ENCODE data around the gene PKP1. TPM values are rescaled to one million over a fixed set of nuclear protein-coding genes. Genes with fewer than 3 reads are reported as not detected.

The PKP1 gene
- total RNA-seq, 4 donors from 2014 or later = 0.11 to 0.94 (median 0.54) TPM; not detected in 1

DNA sequence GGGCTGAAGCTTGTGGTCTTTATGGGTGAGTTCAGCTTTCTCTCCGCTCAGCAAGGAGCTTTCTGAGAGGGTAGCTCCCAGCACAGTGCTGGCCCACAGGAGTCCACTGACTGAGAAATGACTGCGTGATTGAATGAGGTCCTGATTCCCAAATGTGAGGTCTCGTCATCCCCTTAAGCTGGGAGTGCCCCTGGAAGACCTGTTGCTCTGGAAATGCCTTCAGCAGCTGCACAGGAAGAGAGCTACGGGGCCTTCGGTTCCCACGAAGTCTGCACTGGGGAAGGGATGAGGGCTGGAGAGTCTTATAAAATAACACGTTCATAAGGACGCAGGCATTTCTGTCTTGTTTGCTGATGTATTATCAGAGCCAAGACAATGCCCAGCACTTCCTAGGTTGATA lies 80.2 kb downstream of the PKP1 start:
- no peak for TF ChIP-seq POLR2A (IDR thresholded peaks at IDR 0.05)
- TF ChIP-seq, protein P1, sequence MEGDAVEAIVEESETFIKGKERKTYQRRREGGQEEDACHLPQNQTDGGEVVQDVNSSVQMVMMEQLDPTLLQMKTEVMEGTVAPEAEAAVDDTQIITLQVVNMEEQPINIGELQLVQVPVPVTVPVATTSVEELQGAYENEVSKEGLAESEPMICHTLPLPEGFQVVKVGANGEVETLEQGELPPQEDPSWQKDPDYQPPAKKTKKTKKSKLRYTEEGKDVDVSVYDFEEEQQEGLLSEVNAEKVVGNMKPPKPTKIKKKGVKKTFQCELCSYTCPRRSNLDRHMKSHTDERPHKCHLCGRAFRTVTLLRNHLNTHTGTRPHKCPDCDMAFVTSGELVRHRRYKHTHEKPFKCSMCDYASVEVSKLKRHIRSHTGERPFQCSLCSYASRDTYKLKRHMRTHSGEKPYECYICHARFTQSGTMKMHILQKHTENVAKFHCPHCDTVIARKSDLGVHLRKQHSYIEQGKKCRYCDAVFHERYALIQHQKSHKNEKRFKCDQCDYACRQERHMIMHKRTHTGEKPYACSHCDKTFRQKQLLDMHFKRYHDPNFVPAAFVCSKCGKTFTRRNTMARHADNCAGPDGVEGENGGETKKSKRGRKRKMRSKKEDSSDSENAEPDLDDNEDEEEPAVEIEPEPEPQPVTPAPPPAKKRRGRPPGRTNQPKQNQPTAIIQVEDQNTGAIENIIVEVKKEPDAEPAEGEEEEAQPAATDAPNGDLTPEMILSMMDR (IDR thresholded peaks at IDR 0.05) = no peak
- no peak for DNase-seq

DNA sequence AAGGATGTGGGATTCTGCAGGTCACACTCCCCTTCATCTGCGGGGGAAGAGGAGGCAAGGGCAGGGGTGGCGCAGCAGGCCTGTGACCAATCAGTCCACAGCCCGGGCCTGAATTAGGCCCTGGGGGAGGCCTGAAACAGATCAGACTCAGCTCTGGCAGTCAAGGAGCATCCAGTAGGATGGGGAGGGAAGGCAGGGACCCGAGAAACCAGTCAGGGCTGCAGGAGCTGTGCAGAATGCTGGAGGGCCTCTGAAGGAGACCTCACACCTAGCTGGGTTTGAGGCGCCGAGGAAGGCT lies 81.5 kb downstream of the PKP1 start:
- intact Hi-C loops (cut with DNase I) = no loop called here

More for the DNA sequence above, 80.2 kb downstream of the PKP1 start:
- H3K4me1 ChIP-seq = no peaks in the 10 kb centered on the region
- no peaks in the 10 kb centered on the region for H3K9me3 ChIP-seq
- intact Hi-C loops (cut with DNase I) = no loop called here
- H3K36me3 ChIP-seq = no peaks in the 10 kb centered on the region
- H3K27me3 ChIP-seq = no peaks in the 10 kb centered on the region
- 75 to 82% methylated on average over 8 of the region's 8 CpGs for WGBS, 2 donors
- H3K27ac ChIP-seq = no peak overlapping the region
- H3K4me3 ChIP-seq (replicated peaks in 1 of 3) = no peak overlapping the region

DNA sequence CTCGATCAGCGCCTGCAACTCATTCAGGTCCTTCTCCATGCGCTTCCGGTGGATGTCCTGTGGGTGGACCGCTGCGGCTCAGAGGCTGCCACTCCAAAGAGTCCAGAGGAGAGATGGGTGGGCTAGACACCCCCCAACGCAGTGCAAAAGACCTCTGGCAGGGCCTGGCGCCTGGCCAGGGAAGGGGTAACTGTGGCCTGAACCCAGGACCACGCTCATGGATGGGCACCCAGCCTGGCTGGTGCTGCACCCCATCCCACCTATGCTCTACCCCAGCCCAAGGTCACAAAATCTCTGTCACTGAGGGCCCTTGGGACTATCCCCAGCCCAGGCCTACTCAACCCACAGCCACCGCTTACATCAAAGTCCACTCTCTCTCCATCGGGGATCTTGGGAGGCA lies 81.9 kb downstream of the PKP1 start:
- Histone ChIP-seq H3K9me3 (no peaks in the 10 kb centered on the region), H3K27ac (no peak overlapping the region), H3K27me3 (no peaks in the 10 kb centered on the region), H3K4me1 (no peaks in the 10 kb centered on the region), H3K36me3 (no peaks in the 10 kb centered on the region), H3K4me3 (replicated peaks in 1 of 3) (no peak overlapping the region)
- intact Hi-C loops (cut with DNase I) = no loop called here
- 76 to 78% methylated on average over 8 to 10 of the region's 11 CpGs for WGBS, 2 donors
- TF ChIP-seq, protein P1 (IDR thresholded peaks at IDR 0.05) = no peak
- TF ChIP-seq POLR2A (IDR thresholded peaks at IDR 0.05) = no peak
- DNase-seq = no peak

More for the DNA sequence above, 81.5 kb downstream of the PKP1 start:
- H3K27ac ChIP-seq = no peak overlapping the region
- no peaks in the 10 kb centered on the region for H3K9me3 ChIP-seq
- 81 to 87% methylated on average over 6 of the region's 6 CpGs for WGBS, 2 donors
- no peak for DNase-seq
- no peak overlapping the region for H3K4me3 ChIP-seq (replicated peaks in 1 of 3)
- no peaks in the 10 kb centered on the region for H3K36me3 ChIP-seq
- no peaks in the 10 kb centered on the region for H3K4me1 ChIP-seq
- H3K27me3 ChIP-seq = no peaks in the 10 kb centered on the region
- TF ChIP-seq, protein P1 (IDR thresholded peaks at IDR 0.05) = no peak
- no peak for TF ChIP-seq POLR2A (IDR thresholded peaks at IDR 0.05)

DNA sequence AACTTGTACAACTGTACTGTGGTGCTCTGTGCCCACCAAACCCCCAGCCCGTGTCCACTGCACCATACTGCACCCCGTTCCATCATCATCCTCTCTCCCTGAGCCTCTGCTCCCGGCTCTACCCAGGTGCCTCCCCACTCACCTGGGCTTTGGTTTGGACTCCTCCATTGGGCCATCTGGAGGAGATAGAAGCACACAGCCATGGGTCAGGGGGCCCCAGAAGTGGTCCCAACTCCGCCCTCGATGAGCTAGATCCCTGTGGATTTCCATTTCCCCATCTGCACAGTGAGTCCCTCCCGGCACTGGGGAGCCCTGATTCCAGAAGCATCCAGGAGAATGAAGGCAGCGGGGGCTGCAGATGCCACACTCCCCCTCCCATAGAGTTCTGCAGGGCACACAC lies 83.4 kb downstream of the PKP1 start:
- TF ChIP-seq, protein P1 (IDR thresholded peaks at IDR 0.05) = no peak
- no peak for TF ChIP-seq POLR2A (IDR thresholded peaks at IDR 0.05)
- Histone ChIP-seq H3K36me3 (no peaks in the 10 kb centered on the region), H3K4me3 (replicated peaks in 1 of 3) (no peak overlapping the region), H3K9me3 (no peaks in the 10 kb centered on the region), H3K27me3 (no peaks in the 10 kb centered on the region), H3K27ac (no peak overlapping the region), H3K4me1 (no peaks in the 10 kb centered on the region)
- 66 to 79% methylated on average over 4 to 7 of the region's 7 CpGs for WGBS, 2 donors
- intact Hi-C loops (cut with DNase I) = no loop called here
- no peak for DNase-seq

DNA sequence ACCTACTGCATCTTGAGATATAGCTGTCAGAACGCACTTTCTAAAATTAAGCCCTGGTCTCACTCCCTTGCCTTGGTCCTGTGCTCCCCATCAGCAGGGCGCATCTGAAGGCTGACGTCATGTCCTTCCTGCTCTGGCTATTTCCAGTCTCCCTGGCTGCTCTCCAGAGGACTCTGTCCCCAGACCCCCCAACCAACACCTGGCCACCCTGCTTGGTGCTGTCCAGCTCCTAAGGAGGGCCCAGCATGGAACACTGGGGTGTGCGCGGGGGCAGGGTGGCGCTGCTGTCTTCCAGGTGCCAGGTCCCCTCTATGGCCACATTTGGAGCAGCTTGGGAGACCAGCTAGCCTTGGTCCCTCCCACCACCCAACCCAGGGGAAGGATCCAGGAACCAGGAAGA lies 85.9 kb downstream of the PKP1 start:
- Histone ChIP-seq H3K4me1 (no peaks in the 10 kb centered on the region), H3K36me3 (no peaks in the 10 kb centered on the region), H3K27me3 (no peaks in the 10 kb centered on the region), H3K9me3 (no peaks in the 10 kb centered on the region), H3K4me3 (replicated peaks in 1 of 3) (no peak overlapping the region), H3K27ac (no peak overlapping the region)
- TF ChIP-seq, protein P1 (IDR thresholded peaks at IDR 0.05) = no peak
- TF ChIP-seq POLR2A (IDR thresholded peaks at IDR 0.05) = no peak
- DNase-seq = no peak
- 65 to 83% methylated on average over 2 to 6 of the region's 6 CpGs for WGBS, 2 donors
- intact Hi-C loops (cut with DNase I) = no loop called here
